IPS-18c (cell line): ENCODE results near the gene SYPL1.

ENCODE experiments used
- H3K4me3 ChIP-seq: 2 replicates; pipeline ENCODE4 v1.7.0; 2013; ENCODE audit warnings: low read depth, mild to moderate bottlenecking, low read length, moderate library complexity; ENCODE audit not compliant: insufficient read depth
- H3K9me3 ChIP-seq: one replicate; pipeline ENCODE4 v1.6.1; 2013; ENCODE audit warnings: mild to moderate bottlenecking, low read length, moderate library complexity; ENCODE audit not compliant: control insufficient read depth, insufficient read depth

The SYPL1 gene

DNA sequence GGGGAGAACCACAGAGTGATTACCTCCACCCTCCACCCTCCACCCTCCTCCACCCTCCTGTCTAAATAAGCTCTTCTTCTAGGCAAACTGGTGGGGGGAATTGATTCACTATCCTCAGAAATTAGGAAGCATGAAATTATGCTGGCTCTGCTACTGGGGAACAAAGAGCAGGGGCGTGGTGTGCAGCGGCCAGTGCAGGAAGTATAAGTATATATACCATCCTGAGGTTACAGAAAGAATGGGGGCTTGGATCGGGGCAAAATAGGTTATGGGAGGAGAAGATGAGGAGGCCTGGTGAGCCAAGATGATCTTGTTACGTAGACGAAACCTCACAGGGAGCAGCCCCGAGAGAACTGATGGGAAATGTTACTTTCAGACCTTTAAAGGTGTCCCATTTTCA lies 49.1 kb downstream of the SYPL1 start:
- no peak overlapping the region for H3K4me3 ChIP-seq

DNA sequence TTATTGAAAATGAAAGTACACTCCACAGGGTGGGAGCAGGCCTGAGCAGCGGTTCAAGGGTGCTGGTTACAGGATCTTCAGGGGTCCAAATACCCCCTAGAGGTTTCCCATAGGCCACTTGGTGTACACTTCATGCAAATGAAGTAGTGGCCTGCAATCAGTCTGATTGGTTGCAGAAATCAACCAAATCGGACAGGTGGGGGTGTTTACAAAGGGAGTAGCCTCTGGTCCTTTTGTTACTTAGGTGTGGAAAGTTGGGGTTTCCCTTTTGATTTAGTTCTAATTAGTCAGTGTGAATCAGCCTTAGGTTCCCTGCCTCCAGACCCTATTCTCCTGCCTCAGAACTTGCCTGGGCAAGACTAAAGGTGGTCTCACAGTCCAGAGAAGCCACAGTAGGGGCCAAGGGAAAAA lies 49.6 kb downstream of the SYPL1 start:
- Histone ChIP-seq H3K9me3 (no peaks in the 10 kb centered on the region), H3K4me3 (no peak overlapping the region)

More for the DNA sequence above, 49.1 kb downstream of the SYPL1 start:
- no peaks in the 10 kb centered on the region for H3K9me3 ChIP-seq

GRCh38 chr7:106062006-106062405 lies 50.1 kb downstream of the SYPL1 start:
- no peak overlapping the region for H3K4me3 ChIP-seq
- no peaks in the 10 kb centered on the region for H3K9me3 ChIP-seq

- H3K4me3 ChIP-seq, result no peak overlapping the region
- H3K9me3 ChIP-seq, result no peaks in the 10 kb centered on the region
These were observed 50.7 kb downstream of the SYPL1 start for GRCh38 chr7:106061301-106061979.

DNA sequence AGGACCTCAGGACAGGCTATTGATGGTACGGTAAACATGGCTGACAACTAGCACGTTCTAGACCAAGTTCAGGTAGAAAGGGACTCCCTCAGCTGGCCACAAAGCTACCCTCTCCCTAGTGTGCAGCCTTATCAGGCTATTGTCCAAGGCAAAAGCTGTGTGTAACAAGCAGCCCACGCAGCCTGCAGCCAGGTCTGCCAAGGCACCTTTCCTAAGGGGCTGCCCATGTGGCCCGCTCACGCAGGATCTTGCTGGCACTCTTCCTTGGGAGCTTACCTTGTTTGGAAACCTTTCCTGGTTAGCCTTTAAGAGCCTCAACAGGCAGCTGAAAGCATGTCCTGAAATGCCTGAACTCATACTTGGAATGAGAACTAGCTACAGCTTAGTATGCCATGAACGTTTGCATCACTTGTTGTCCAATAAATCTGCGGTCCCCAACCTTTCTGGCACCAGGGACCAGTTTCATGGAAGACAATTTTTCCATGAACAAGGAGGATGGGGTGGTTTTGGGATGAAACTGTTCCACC lies 51.7 kb downstream of the SYPL1 start:
- no peaks in the 10 kb centered on the region for H3K9me3 ChIP-seq

DNA sequence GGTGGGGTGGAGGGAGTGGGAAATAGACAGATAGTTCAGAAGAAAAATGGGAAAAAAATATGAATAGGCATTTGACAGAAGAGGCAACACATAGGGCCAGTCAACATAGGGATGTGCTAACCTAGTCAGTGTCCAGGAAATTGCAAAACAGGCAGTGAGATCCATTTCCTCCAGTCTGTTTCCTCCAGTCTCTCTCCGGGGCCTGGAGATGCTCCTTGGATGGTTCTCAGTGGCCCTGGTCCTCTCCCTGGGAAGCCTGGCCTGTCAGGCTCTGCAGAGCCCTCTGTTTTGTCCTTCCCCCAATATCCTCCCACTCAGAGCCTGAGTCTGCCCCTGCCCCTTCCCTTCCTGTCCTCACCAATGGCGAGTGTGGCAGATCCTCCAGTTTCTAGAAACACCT lies 52.6 kb downstream of the SYPL1 start:
- Histone ChIP-seq H3K9me3 (no peaks in the 10 kb centered on the region), H3K4me3 (no peak overlapping the region)

More for the DNA sequence above, 51.7 kb downstream of the SYPL1 start:
- H3K4me3 ChIP-seq, result no peak overlapping the region

DNA sequence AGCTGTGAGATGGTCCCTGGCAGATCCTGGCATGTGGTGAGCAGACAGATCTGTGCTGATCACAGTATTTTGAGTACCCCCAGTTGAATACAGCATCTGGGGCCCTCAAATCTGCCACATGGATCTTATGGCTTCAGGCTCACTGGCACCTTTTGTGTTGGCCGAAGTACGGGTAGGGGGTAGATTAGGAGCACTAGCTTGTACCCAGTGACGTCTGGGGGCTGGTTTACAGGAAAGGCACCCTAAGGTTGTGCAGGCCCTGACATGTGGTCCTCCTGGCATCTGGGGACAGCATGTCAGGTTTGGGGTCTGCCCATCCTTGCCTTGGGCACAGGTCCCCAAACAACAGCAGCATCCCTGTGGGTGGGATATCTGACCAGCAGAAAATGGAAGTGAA lies 53.2 kb downstream of the SYPL1 start:
- H3K4me3 ChIP-seq, result no peak overlapping the region
- H3K9me3 ChIP-seq, result no peaks in the 10 kb centered on the region

DNA sequence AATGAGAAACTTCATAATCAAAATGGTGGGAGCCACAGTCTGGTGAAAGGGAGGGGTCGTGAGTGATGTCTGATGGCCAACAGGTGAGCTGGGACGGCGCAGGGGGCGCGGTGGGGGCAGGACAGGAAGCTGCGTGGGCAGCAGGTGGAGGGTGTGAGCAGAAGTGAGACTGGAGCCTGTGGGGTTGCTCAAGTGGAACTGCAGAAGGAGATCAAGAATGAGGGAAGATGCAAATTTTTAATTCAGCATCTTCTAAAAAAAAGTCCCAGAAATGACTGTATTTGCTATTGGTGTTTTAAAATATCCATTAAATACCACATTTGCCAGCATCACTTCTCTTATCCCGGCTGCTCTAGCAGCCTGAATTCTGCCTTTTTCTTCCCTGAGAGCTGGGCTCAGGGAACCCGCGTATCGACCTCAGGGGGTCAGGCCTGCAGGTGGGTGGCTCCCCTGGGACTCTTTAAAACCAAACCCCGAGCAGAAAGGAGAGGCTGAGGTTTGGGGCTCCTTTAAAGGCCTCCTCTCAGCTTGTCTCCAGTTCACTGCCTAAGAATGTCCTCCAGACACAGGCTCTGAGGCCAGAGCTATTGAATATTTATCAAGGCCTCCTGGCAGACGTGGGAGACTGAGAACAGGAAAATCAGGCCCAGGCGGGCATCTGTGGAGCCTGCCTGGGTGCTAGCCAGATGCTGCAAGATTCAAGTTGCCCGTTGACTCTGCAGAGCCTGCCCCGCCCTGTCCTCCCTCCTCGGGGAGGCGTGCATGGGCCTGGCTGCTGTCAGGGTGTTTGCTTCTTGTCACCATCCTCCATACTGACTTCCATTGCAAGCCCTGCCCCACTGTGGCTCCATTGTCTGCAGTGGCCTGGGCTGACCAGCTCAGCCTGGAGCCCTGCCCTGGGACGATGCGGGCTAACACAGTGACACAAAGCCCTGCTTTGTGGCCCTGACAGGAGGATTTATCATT lies 53.9 kb downstream of the SYPL1 start:
- no peak overlapping the region for H3K4me3 ChIP-seq
- no peaks in the 10 kb centered on the region for H3K9me3 ChIP-seq

DNA sequence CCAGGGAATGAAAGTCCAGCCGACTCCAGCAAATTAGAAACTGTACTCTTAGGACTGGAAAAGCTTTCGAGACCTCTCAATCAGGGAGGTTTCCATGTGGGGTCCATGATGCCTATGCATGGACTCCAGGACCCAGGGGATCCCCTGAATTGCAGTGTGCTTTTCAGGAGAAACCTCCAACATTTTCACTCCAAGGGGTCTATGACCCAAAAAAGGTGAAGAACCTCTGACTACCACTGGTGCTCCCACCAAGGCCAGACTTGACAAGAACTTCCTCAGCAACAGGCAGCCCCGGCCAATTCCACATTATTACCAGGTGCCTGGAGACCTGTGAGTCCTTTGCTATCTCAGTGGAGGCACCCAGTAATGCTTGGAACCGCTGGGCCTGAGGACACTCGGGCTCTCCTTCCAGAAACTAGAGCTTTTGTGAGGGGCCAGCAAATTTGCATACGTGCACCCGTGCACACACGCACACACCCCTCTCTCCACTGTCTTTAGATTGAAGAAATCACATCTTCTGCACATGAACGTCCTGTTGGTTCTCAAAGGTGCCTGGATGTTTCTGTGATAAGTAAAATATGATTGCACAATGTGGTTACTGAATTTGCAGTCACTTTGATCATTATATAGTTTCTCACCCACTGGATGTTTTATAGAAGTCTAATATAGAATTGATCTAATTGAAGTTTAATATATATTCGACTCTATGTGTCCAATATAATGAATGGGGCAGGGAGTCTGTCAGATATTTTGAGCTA lies 54.7 kb downstream of the SYPL1 start:
- no peaks in the 10 kb centered on the region for H3K9me3 ChIP-seq
- H3K4me3 ChIP-seq, result no peak overlapping the region

DNA sequence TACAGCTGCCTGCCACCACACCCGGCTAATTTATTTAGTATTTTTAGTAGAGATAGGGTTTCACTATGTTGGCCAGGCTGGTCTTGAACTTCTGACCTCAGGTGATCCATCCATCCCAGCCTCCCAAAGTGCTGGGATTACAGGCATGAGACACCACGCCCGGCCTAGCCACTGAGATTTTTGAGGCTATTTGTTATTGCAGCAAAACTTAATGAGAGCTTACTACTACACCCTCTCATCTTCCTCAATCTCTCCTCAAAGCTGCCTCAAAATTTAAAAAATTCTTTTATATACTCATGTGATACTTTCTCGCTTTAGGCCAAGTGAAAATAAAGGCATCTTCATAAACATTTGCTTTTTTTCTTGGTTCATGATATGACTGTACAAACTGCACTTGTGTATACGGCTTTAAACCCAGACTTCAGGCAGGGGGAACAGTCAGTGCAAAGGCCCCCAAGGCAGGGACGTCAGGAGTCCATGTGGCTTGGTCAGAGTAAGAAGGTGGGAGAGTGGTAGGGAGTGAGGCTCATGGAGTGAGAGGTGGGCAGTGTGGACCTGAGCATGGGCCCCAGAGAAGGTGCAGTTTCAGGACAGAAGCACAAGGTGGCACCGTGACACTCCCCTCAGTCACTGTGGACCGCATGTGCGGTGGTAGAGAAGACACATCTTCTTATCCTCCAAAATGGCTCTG lies 55.5 kb downstream of the SYPL1 start:
- H3K9me3 ChIP-seq, result no peaks in the 10 kb centered on the region
- no peak overlapping the region for H3K4me3 ChIP-seq

GRCh38 chr7:106054971-106055532 lies 57.1 kb downstream of the SYPL1 start:
- Histone ChIP-seq H3K9me3 (no peaks in the 10 kb centered on the region), H3K4me3 (no peak overlapping the region)

GRCh38 chr7:106054156-106054910 lies 57.8 kb downstream of the SYPL1 start:
- Histone ChIP-seq H3K9me3 (no peaks in the 10 kb centered on the region), H3K4me3 (no peak overlapping the region)

GRCh38 chr7:106053109-106053508 lies 59.0 kb downstream of the SYPL1 start:
- H3K9me3 ChIP-seq, result no peaks in the 10 kb centered on the region
- no peak overlapping the region for H3K4me3 ChIP-seq

GRCh38 chr7:106052681-106053080 lies 59.4 kb downstream of the SYPL1 start:
- Histone ChIP-seq H3K9me3 (no peaks in the 10 kb centered on the region), H3K4me3 (no peak overlapping the region)

GRCh38 chr7:106050746-106051117 lies 61.4 kb downstream of the SYPL1 start:
- Histone ChIP-seq H3K9me3 (no peaks in the 10 kb centered on the region), H3K4me3 (no peak overlapping the region)
